ENCODE data around the gene HSPD1. TPM values are rescaled to one million over a fixed set of nuclear protein-coding genes. Genes with fewer than 3 reads are reported as not detected.

HSPD1 gene
- total and polyA plus RNA-seq, 2 of the 13 experiments (the other 11 are each of a cell fraction or from before 2014, with no cell fraction given) = 685 to 2,610 TPM

GRCh38 chr2:197453914-197454398 is 45.7 kb downstream of the HSPD1 start (continued):
- TF ChIP-seq ZNF597 (CRISPR knock-in tag; IDR thresholded peaks at IDR 0.05) = no peak
- TF ChIP-seq, protein P1, sequence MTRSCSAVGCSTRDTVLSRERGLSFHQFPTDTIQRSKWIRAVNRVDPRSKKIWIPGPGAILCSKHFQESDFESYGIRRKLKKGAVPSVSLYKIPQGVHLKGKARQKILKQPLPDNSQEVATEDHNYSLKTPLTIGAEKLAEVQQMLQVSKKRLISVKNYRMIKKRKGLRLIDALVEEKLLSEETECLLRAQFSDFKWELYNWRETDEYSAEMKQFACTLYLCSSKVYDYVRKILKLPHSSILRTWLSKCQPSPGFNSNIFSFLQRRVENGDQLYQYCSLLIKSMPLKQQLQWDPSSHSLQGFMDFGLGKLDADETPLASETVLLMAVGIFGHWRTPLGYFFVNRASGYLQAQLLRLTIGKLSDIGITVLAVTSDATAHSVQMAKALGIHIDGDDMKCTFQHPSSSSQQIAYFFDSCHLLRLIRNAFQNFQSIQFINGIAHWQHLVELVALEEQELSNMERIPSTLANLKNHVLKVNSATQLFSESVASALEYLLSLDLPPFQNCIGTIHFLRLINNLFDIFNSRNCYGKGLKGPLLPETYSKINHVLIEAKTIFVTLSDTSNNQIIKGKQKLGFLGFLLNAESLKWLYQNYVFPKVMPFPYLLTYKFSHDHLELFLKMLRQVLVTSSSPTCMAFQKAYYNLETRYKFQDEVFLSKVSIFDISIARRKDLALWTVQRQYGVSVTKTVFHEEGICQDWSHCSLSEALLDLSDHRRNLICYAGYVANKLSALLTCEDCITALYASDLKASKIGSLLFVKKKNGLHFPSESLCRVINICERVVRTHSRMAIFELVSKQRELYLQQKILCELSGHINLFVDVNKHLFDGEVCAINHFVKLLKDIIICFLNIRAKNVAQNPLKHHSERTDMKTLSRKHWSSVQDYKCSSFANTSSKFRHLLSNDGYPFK (CRISPR knock-in tag; IDR thresholded peaks at IDR 0.05; ENCODE audit: borderline replicate concordance) = no peak
- TF ChIP-seq SIN3A (IDR thresholded peaks at IDR 0.05; ENCODE audit: borderline replicate concordance, low read depth, low read length) = 0 out of 2 replicates have a peak, but pooled peaks have one; percentile 83
- TF ChIP-seq U2AF1 (optimal IDR thresholded peaks at IDR 0.05; ENCODE audit: low read depth, low read length) = no peak
- TF ChIP-seq RFX3 (CRISPR knock-in tag; IDR thresholded peaks at IDR 0.05) = no peak
- TF ChIP-seq ZNF773 (CRISPR knock-in tag; IDR thresholded peaks at IDR 0.05; ENCODE audit: borderline replicate concordance) = no peak
- TF ChIP-seq ZNF775 (CRISPR knock-in tag; IDR thresholded peaks at IDR 0.05; ENCODE audit: borderline replicate concordance) = no peak
- peak; percentile 47; the same call in 1 of the 2 replicates for TF ChIP-seq POLR2AphosphoS5 (IDR thresholded peaks at IDR 0.05; ENCODE audit: low read depth, low read length)
- TF ChIP-seq KDM5A (IDR thresholded peaks at IDR 0.05; ENCODE audit: borderline replicate concordance, low read length) = peak; percentile 53; the same call in 1 of the 2 replicates
- peak in 1 of 2 experiments; percentile 67; a peak in 2 of 4 replicates for TF ChIP-seq EP300 (IDR thresholded peaks at IDR 0.05; ENCODE audit: low read depth in 2 of 2, low read length in 2 of 2)
- no peak for TF ChIP-seq EP300 (CRISPR knock-in tag; IDR thresholded peaks at IDR 0.05; ENCODE audit: borderline replicate concordance)
- TF ChIP-seq, protein P2, sequence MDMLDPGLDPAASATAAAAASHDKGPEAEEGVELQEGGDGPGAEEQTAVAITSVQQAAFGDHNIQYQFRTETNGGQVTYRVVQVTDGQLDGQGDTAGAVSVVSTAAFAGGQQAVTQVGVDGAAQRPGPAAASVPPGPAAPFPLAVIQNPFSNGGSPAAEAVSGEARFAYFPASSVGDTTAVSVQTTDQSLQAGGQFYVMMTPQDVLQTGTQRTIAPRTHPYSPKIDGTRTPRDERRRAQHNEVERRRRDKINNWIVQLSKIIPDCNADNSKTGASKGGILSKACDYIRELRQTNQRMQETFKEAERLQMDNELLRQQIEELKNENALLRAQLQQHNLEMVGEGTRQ (IDR thresholded peaks at IDR 0.05; ENCODE audit: low read depth, low read length) = no peak
- TF ChIP-seq, protein P2 (CRISPR knock-in tag; IDR thresholded peaks at IDR 0.05; ENCODE audit: borderline replicate concordance) = no peak
- no peak for TF ChIP-seq SATB2 (CRISPR knock-in tag; IDR thresholded peaks at IDR 0.05)
- no peak; the same call in 1 of the 2 replicates for TF ChIP-seq SIN3B (IDR thresholded peaks at IDR 0.05; ENCODE audit: low read length)
- TF ChIP-seq ZSCAN12 (CRISPR knock-in tag; IDR thresholded peaks at IDR 0.05) = no peak
- no peak for TF ChIP-seq SRSF9 (IDR thresholded peaks at IDR 0.05; ENCODE audit: borderline replicate concordance, insufficient read depth, low read depth, low read length, poor library complexity, severe bottlenecking)
- TF ChIP-seq GATAD1 (CRISPR knock-in tag; IDR thresholded peaks at IDR 0.05) = peak; percentile 45; the same call in 1 of the 2 replicates
- no peak for TF ChIP-seq PHF21A (CRISPR knock-in tag; IDR thresholded peaks at IDR 0.05)
- TF ChIP-seq ISX (CRISPR knock-in tag; conservative IDR thresholded peaks at IDR 0.05) = no peak
- TF ChIP-seq, protein P3, sequence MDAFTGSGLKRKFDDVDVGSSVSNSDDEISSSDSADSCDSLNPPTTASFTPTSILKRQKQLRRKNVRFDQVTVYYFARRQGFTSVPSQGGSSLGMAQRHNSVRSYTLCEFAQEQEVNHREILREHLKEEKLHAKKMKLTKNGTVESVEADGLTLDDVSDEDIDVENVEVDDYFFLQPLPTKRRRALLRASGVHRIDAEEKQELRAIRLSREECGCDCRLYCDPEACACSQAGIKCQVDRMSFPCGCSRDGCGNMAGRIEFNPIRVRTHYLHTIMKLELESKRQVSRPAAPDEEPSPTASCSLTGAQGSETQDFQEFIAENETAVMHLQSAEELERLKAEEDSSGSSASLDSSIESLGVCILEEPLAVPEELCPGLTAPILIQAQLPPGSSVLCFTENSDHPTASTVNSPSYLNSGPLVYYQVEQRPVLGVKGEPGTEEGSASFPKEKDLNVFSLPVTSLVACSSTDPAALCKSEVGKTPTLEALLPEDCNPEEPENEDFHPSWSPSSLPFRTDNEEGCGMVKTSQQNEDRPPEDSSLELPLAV (CRISPR knock-in tag; conservative IDR thresholded peaks at IDR 0.05; ENCODE audit: low read depth) = no peak
- TF ChIP-seq PBX2 (CRISPR knock-in tag; IDR thresholded peaks at IDR 0.05) = no peak
